ENCODE data around the gene TAF1B. TPM values are rescaled to one million over a fixed set of nuclear protein-coding genes. Genes with fewer than 3 reads are reported as not detected.

TAF1B gene
- total RNA-seq, 2 experiments from 2014 or later: 22.3 to 22.4 TPM

GRCh38 chr2:9975328-9975727 is 132.1 kb downstream of the TAF1B start:
- Mint-ChIP-seq H3K4me1 (ENCODE audit: low read depth) (peaks cover 35% of the 10 kb centered on the region), H3K36me3 (ENCODE audit: low read depth) (no peaks in the 10 kb centered on the region), H3K9me3 (no peaks in the 10 kb centered on the region), H3K27ac (no peak overlapping the region), H3K27me3 (peaks cover 7% of the 10 kb centered on the region), H3K4me3 (no peak overlapping the region)
- POLR2A ChIA-PET: interaction anchor here (0.7 to 1.9 kb wide), 2 partner anchors 9 to 12 kb away, joined by 3 to 4 read pairs; no protein-coding TSS in a partner anchor
- ATAC-seq (no peak), DNase-seq (no peak)
- TF ChIP-seq CTCF (IDR thresholded peaks at IDR 0.05): no peak
- CTCF ChIA-PET: interaction anchor here (2.1 to 3.5 kb wide), 2 partner anchors 9 to 97 kb away, joined by 5 to 20 read pairs; no protein-coding TSS in a partner anchor
- intact Hi-C loops (cut with micrococcal nuclease): no loop called here

GRCh38 chr2:9975805-9976447 is 132.7 kb downstream of the TAF1B start:
- H3K4me1 Mint-ChIP-seq (ENCODE audit: low read depth): peaks cover 41% of the 10 kb centered on the region

GRCh38 chr2:9979977-9980376 is 136.7 kb downstream of the TAF1B start:
- no peaks in the 10 kb centered on the region for H3K9me3 Mint-ChIP-seq
- H3K36me3 Mint-ChIP-seq (ENCODE audit: low read depth): no peaks in the 10 kb centered on the region
- no peak overlapping the region for H3K27ac Mint-ChIP-seq
- H3K4me3 Mint-ChIP-seq: no peak overlapping the region
- H3K4me1 Mint-ChIP-seq (ENCODE audit: low read depth): peaks cover 35% of the 10 kb centered on the region
- CTCF ChIA-PET: interaction anchor here (1.2 kb wide), 1 partner anchor 56 kb away, joined by 3 read pairs; no protein-coding TSS in a partner anchor
- TF ChIP-seq CTCF (IDR thresholded peaks at IDR 0.05): no peak
- ATAC-seq (peak; percentile 28), DNase-seq (peak; percentile 50)
- intact Hi-C loops (cut with micrococcal nuclease): no loop called here
- H3K27me3 Mint-ChIP-seq: peaks cover 18% of the 10 kb centered on the region
- POLR2A ChIA-PET: no interaction called here

More at GRCh38 chr2:9975805-9976447, 132.7 kb downstream of the TAF1B start:
- POLR2A ChIA-PET: no interaction called here
- H3K27ac Mint-ChIP-seq: no peak overlapping the region
- peaks cover 10% of the 10 kb centered on the region for H3K27me3 Mint-ChIP-seq
- CTCF ChIA-PET: interaction anchor here (2.1 to 3.5 kb wide), 3 partner anchors 8 to 97 kb away, joined by 5 to 20 read pairs (median 7); no protein-coding TSS in a partner anchor
- H3K36me3 Mint-ChIP-seq (ENCODE audit: low read depth): no peaks in the 10 kb centered on the region
- no peak for TF ChIP-seq CTCF (IDR thresholded peaks at IDR 0.05)
- intact Hi-C loops (cut with micrococcal nuclease): no loop called here
- DNase-seq: peak; percentile 49
- H3K4me3 Mint-ChIP-seq: no peak overlapping the region
- ATAC-seq: peak; percentile 88
- no peaks in the 10 kb centered on the region for H3K9me3 Mint-ChIP-seq

GRCh38 chr2:9980520-9980919 is 137.2 kb downstream of the TAF1B start:
- ChIA-PET POLR2A (no interaction called here), CTCF (interaction anchor here (0.6 to 1.8 kb wide), 2 partner anchors 9 to 167 kb away, joined by 3 to 6 read pairs; no protein-coding TSS in a partner anchor)
- Mint-ChIP-seq H3K4me1 (ENCODE audit: low read depth) (peaks cover 31% of the 10 kb centered on the region), H3K4me3 (no peak overlapping the region), H3K36me3 (ENCODE audit: low read depth) (no peaks in the 10 kb centered on the region), H3K27ac (no peak overlapping the region), H3K27me3 (peaks cover 18% of the 10 kb centered on the region), H3K9me3 (no peaks in the 10 kb centered on the region)
- TF ChIP-seq CTCF (IDR thresholded peaks at IDR 0.05): no peak
- no peak for DNase-seq
- no peak for ATAC-seq
- intact Hi-C loops (cut with micrococcal nuclease): no loop called here

GRCh38 chr2:9981655-9982054 is 138.4 kb downstream of the TAF1B start:
- H3K27me3 Mint-ChIP-seq: peaks cover 18% of the 10 kb centered on the region
- H3K9me3 Mint-ChIP-seq: no peaks in the 10 kb centered on the region
- ATAC-seq: no peak
- no peaks in the 10 kb centered on the region for H3K36me3 Mint-ChIP-seq (ENCODE audit: low read depth)
- ChIA-PET CTCF (interaction anchor here (1.1 to 7.5 kb wide), 4 partner anchors 14 to 168 kb away, joined by 3 to 127 read pairs (median 36); no protein-coding TSS in a partner anchor), POLR2A (interaction anchor here (0.7 kb wide), 1 partner anchor 10 kb away, joined by 3 read pairs; no protein-coding TSS in a partner anchor)
- intact Hi-C loops (cut with micrococcal nuclease): no loop called here
- no peak for TF ChIP-seq CTCF (IDR thresholded peaks at IDR 0.05)
- no peak overlapping the region for H3K27ac Mint-ChIP-seq
- H3K4me3 Mint-ChIP-seq: no peak overlapping the region
- H3K4me1 Mint-ChIP-seq (ENCODE audit: low read depth): peaks cover 22% of the 10 kb centered on the region
- no peak for DNase-seq

All from activated CD8-positive, alpha-beta T cell treated with anti-CD3 and anti-CD28 coated beads for 36 hours (primary cell).